Measurements from ENCODE around the gene MCF2L. TPM values are rescaled to one million over a fixed set of nuclear protein-coding genes. Genes with fewer than 3 reads are reported as not detected.
A peak's percentile ranks its signal among the peaks of the same experiment; 100 is the strongest.

MCF2L gene
- total RNA-seq, 2 donors from 2014 or later = 48.0 to 49.9 TPM

DNA sequence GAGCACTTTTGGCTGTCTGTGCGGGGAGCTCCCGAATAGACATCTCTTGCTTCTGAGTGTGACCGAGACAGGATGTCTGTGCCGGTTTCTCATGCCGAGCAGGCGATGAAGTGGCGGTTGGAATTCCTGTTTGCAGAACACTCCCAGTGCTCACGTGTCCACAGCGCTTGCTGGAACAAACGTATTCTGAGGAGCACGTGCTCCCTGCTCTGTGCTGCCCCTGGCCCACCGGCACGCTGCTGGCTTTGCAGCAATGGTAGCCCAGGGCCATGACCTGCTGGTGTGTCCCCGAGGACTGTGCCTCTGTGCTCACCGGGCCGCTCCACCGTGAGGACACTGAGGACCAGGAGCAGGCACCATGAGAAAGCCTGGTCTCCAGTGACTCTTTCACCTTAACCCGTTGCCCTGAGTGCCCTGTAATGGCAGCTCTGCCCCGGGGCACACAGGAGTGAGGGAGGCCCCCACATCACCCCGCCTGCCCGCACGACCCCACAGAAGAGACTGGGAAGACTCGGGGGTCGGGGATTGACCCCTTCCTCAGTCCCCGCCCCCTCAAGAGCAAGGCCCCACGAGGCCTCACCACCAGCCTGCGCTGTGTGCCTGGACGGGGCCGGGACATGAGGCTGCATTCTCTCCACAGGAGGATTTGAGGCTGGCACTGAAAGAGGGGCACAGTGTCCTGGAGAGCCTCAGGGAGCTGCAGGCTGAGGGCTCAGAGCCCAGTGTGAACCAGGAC lies 96.6 kb downstream of the MCF2L start:
- Mint-ChIP-seq H3K36me3 (ENCODE audit: low read depth) (peaks cover 14% of the 10 kb centered on the region), H3K27me3 (ENCODE audit: insufficient read depth) (no peaks in the 10 kb centered on the region), H3K4me1 (peaks cover 5% of the 10 kb centered on the region), H3K27ac (peak overlapping the region; percentile 35), H3K9me3 (no peaks in the 10 kb centered on the region), H3K4me3 (no peak overlapping the region)
- no peak overlapping the region for H3K4me3 ChIP-seq (ENCODE audit: low read length)
- H3K27ac ChIP-seq (ENCODE audit: low read depth, low read length) = no peak overlapping the region
- H3K9ac ChIP-seq (ENCODE audit: extremely low read depth, low read length, poor library complexity, severe bottlenecking) = no peak overlapping the region
- H3K4me1 ChIP-seq (ENCODE audit: control insufficient read depth, insufficient read depth, low read length) = no peaks in the 10 kb centered on the region
- DNase-seq = no peak
- H3K27me3 ChIP-seq (ENCODE audit: control insufficient read depth, insufficient read depth, low read length, poor library complexity, severe bottlenecking) = no peaks in the 10 kb centered on the region
- no peaks in the 10 kb centered on the region for H3K9me3 ChIP-seq (ENCODE audit: control insufficient read depth, low read length)
- WGBS, 2 experiments (ENCODE audit: insufficient coverage in 1 of 2, insufficient read length in 1 of 2) = 91 to 93% methylated on average over 29 of the region's 29 CpGs
- no peaks in the 10 kb centered on the region for H3K36me3 ChIP-seq (ENCODE audit: control insufficient read depth, insufficient read depth, low read length)
- TF ChIP-seq, protein P1, sequence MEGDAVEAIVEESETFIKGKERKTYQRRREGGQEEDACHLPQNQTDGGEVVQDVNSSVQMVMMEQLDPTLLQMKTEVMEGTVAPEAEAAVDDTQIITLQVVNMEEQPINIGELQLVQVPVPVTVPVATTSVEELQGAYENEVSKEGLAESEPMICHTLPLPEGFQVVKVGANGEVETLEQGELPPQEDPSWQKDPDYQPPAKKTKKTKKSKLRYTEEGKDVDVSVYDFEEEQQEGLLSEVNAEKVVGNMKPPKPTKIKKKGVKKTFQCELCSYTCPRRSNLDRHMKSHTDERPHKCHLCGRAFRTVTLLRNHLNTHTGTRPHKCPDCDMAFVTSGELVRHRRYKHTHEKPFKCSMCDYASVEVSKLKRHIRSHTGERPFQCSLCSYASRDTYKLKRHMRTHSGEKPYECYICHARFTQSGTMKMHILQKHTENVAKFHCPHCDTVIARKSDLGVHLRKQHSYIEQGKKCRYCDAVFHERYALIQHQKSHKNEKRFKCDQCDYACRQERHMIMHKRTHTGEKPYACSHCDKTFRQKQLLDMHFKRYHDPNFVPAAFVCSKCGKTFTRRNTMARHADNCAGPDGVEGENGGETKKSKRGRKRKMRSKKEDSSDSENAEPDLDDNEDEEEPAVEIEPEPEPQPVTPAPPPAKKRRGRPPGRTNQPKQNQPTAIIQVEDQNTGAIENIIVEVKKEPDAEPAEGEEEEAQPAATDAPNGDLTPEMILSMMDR (conservative IDR thresholded peaks at IDR 0.05) = no peak

- Mint-ChIP-seq H3K4me1 (peaks cover 10% of the 10 kb centered on the region), H3K9me3 (no peaks in the 10 kb centered on the region), H3K36me3 (ENCODE audit: low read depth) (peaks cover 16% of the 10 kb centered on the region), H3K4me3 (no peak overlapping the region), H3K27me3 (ENCODE audit: insufficient read depth) (no peaks in the 10 kb centered on the region), H3K27ac (no peak overlapping the region)
- TF ChIP-seq, protein P1 (conservative IDR thresholded peaks at IDR 0.05) = no peak
- WGBS, 2 experiments (ENCODE audit: insufficient coverage in 1 of 2, insufficient read length in 1 of 2) = 90 to 94% methylated on average over 10 of the region's 10 CpGs
- Histone ChIP-seq H3K9ac (ENCODE audit: extremely low read depth, low read length, poor library complexity, severe bottlenecking) (no peak overlapping the region), H3K27me3 (ENCODE audit: control insufficient read depth, insufficient read depth, low read length, poor library complexity, severe bottlenecking) (no peaks in the 10 kb centered on the region), H3K27ac (ENCODE audit: low read depth, low read length) (no peak overlapping the region), H3K36me3 (ENCODE audit: control insufficient read depth, insufficient read depth, low read length) (no peaks in the 10 kb centered on the region), H3K4me1 (ENCODE audit: control insufficient read depth, insufficient read depth, low read length) (no peaks in the 10 kb centered on the region), H3K9me3 (ENCODE audit: control insufficient read depth, low read length) (no peaks in the 10 kb centered on the region), H3K4me3 (ENCODE audit: low read length) (no peak overlapping the region)
- no peak for DNase-seq
Measured at GRCh38 chr13:113066142-113066455, 97.1 kb downstream of the MCF2L start.

DNA sequence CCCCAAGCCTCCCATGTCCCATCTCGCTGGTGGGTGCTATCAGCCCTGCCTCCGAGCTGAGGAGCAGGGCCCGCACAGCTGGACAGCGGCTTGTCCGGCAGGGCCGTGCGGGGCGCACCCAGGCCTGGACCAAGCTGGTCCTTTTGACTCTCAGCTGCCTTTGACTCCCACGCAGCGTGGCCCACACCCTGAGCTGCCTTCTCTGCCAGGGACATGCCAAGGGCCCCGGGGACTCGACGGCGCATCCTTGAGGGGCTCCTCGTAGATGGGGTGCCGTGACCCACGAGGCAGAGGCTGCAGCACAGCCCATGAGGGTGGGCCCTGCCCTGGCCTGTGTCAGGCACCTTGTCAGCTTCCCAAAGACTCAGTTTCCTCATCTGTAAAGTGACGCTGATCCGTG lies 97.7 kb downstream of the MCF2L start:
- H3K36me3 ChIP-seq (ENCODE audit: control insufficient read depth, insufficient read depth, low read length) = no peaks in the 10 kb centered on the region
- Mint-ChIP-seq H3K27ac (no peak overlapping the region), H3K9me3 (no peaks in the 10 kb centered on the region), H3K36me3 (ENCODE audit: low read depth) (peaks cover 17% of the 10 kb centered on the region), H3K27me3 (ENCODE audit: insufficient read depth) (no peaks in the 10 kb centered on the region), H3K4me1 (peaks cover 11% of the 10 kb centered on the region), H3K4me3 (no peak overlapping the region)
- TF ChIP-seq, protein P1 (conservative IDR thresholded peaks at IDR 0.05) = no peak
- no peaks in the 10 kb centered on the region for H3K9me3 ChIP-seq (ENCODE audit: control insufficient read depth, low read length)
- 95 to 96% methylated on average over 15 to 19 of the region's 19 CpGs for WGBS, 2 experiments (ENCODE audit: insufficient coverage in 1 of 2, insufficient read length in 1 of 2)
- no peak overlapping the region for H3K9ac ChIP-seq (ENCODE audit: extremely low read depth, low read length, poor library complexity, severe bottlenecking)
- H3K4me3 ChIP-seq (ENCODE audit: low read length) = no peak overlapping the region
- no peak overlapping the region for H3K27ac ChIP-seq (ENCODE audit: low read depth, low read length)
- no peak for DNase-seq
- no peaks in the 10 kb centered on the region for H3K27me3 ChIP-seq (ENCODE audit: control insufficient read depth, insufficient read depth, low read length, poor library complexity, severe bottlenecking)
- no peaks in the 10 kb centered on the region for H3K4me1 ChIP-seq (ENCODE audit: control insufficient read depth, insufficient read depth, low read length)
